Measurements from ENCODE around the gene BTG4. TPM values are rescaled to one million over a fixed set of nuclear protein-coding genes. Genes with fewer than 3 reads are reported as not detected.

The BTG4 gene
- total RNA-seq, 6 experiments from 2014 or later: not detected

DNA sequence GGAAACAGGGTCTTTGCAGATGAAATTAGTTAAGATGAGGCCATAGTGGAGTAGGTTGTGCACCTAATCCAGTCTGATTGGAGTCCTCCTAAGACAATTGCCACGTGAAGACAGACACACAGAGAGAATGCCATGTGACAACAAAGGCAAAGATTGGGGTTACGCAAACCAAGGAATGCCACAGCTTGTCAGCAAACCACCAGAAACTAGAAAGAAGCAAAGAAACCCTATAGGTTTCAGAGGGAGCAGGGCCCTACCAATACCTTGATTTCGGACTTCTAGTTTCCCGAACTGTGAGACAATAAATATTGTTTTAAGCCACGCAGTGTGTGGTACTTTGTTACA, 20.2 kb upstream of the BTG4 start:
- no peaks in the 10 kb centered on the region for H3K36me3 Mint-ChIP-seq (ENCODE audit: low read depth)
- H3K4me3 Mint-ChIP-seq: no peak overlapping the region
- H3K27ac Mint-ChIP-seq: peak overlapping the region; percentile 94
- TF ChIP-seq, protein P1, sequence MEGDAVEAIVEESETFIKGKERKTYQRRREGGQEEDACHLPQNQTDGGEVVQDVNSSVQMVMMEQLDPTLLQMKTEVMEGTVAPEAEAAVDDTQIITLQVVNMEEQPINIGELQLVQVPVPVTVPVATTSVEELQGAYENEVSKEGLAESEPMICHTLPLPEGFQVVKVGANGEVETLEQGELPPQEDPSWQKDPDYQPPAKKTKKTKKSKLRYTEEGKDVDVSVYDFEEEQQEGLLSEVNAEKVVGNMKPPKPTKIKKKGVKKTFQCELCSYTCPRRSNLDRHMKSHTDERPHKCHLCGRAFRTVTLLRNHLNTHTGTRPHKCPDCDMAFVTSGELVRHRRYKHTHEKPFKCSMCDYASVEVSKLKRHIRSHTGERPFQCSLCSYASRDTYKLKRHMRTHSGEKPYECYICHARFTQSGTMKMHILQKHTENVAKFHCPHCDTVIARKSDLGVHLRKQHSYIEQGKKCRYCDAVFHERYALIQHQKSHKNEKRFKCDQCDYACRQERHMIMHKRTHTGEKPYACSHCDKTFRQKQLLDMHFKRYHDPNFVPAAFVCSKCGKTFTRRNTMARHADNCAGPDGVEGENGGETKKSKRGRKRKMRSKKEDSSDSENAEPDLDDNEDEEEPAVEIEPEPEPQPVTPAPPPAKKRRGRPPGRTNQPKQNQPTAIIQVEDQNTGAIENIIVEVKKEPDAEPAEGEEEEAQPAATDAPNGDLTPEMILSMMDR (IDR thresholded peaks at IDR 0.05): no peak
- no peaks in the 10 kb centered on the region for H3K27me3 Mint-ChIP-seq (ENCODE audit: insufficient read depth)
- no peak for DNase-seq
- H3K9me3 Mint-ChIP-seq: no peaks in the 10 kb centered on the region
- H3K4me1 Mint-ChIP-seq (ENCODE audit: low read depth): peaks cover 55% of the 10 kb centered on the region

DNA sequence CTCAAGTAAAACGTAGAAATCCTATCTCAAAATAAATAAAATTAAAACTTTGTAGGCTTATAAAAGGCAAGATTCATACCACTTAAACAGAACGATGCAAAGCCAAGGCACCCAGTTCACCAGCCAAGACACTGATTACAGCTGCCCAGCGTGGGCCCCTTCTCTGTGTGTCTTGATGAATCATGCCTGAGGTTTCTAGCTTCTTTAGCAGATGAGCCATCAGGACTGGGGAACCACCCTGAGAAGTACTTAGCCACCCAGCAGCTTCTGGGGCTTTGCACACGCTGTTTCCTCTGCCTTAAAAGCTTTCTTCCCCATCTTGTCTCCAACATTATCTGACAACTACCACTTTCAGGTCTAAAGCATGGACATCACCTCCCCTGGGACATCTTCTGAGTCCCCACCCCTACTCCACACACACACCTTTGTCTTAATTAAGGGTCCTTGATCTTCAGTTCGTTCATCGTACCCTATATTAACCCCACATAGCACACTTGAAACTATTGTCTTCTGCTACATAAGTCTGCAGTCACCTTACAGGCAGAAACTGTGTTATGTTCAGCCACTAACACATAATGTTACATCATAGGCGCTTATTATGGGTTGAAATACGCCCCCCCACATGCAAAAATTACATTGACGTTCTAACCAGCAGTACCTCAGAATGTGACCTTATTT, 19.6 kb upstream of the BTG4 start:
- TF ChIP-seq, protein P1 (IDR thresholded peaks at IDR 0.05): no peak
- peak; percentile 88 for DNase-seq

DNA sequence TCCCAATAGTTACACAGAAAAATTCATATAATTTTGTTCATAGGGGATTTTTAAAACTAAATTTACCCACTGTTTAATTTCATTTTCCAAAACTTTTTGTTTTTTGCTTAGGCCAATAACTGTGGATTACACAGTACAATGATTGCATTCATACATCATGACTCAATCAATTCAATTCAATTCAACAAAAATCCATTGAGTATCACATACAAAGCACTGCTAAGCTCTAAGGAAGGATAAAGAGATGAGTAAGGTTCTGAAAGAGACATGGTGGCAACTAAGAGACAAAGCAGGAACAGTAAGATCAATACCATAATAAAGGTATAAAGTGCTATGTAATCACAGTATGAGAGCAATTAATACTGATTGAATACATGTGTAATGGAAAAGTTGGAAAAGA, 18.9 kb upstream of the BTG4 start:
- peak overlapping the region; percentile 47 for H3K4me3 Mint-ChIP-seq
- no peaks in the 10 kb centered on the region for H3K27me3 Mint-ChIP-seq (ENCODE audit: insufficient read depth)
- peaks cover 66% of the 10 kb centered on the region for H3K4me1 Mint-ChIP-seq (ENCODE audit: low read depth)
- TF ChIP-seq, protein P1 (IDR thresholded peaks at IDR 0.05): no peak
- H3K9me3 Mint-ChIP-seq: no peaks in the 10 kb centered on the region
- DNase-seq: no peak
- H3K36me3 Mint-ChIP-seq (ENCODE audit: low read depth): no peaks in the 10 kb centered on the region
- H3K27ac Mint-ChIP-seq: peak overlapping the region; percentile 94

More for the DNA sequence above, 19.6 kb upstream of the BTG4 start:
- no peaks in the 10 kb centered on the region for H3K27me3 Mint-ChIP-seq (ENCODE audit: insufficient read depth)
- H3K4me3 Mint-ChIP-seq: peak overlapping the region; percentile 50
- no peaks in the 10 kb centered on the region for H3K36me3 Mint-ChIP-seq (ENCODE audit: low read depth)
- H3K27ac Mint-ChIP-seq: peak overlapping the region; percentile 94
- peaks cover 59% of the 10 kb centered on the region for H3K4me1 Mint-ChIP-seq (ENCODE audit: low read depth)
- no peaks in the 10 kb centered on the region for H3K9me3 Mint-ChIP-seq

DNA sequence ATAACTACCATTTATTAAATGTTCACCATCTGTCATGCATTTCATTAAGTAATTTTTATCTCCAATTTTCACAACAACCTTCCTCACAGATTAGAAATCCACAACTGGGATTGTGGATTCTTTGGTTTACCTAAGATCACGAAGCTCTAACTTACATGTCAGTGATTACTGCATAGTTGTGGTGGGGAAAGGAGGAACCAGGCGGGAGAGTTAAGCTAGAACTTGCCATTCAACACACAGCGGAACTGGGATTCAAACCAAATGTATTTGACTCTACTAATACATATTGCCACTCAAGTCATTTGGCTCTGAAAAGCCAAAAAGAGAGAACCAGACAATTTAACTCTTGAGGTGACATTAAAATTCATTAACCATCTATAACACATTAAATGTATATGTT, 17.9 kb upstream of the BTG4 start:
- DNase-seq: no peak
- Mint-ChIP-seq H3K4me3 (no peak overlapping the region; the same call in 1 of the 2 replicates), H3K36me3 (ENCODE audit: low read depth) (no peaks in the 10 kb centered on the region), H3K4me1 (ENCODE audit: low read depth) (peaks cover 70% of the 10 kb centered on the region), H3K27me3 (ENCODE audit: insufficient read depth) (no peaks in the 10 kb centered on the region; the same call in 1 of the 2 replicates), H3K27ac (no peak overlapping the region), H3K9me3 (no peaks in the 10 kb centered on the region)
- TF ChIP-seq, protein P1 (IDR thresholded peaks at IDR 0.05): no peak

DNA sequence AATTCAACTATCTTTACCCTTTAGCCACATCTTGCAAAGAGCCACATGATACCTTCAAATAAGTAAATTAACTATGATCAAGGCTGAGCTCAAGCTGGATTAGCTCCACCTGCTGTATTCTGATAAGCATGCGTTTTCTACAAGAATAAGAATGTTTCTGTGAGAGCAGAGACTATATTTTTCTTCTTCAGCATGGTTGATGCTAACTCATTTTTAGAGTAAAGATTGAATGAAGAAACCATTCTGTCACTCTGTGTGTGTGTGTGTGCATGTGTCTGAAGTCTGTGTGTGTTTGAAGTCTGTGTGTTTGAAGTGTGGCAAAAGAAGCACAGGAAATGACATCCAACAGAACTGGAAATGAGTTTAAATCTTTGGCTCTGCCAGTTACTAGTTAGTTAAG, 16.4 kb upstream of the BTG4 start:
- H3K9me3 Mint-ChIP-seq: no peaks in the 10 kb centered on the region
- no peak for DNase-seq
- no peaks in the 10 kb centered on the region for H3K36me3 Mint-ChIP-seq (ENCODE audit: low read depth)
- TF ChIP-seq, protein P1 (IDR thresholded peaks at IDR 0.05): no peak; the same call in 1 of the 2 replicates
- H3K27me3 Mint-ChIP-seq (ENCODE audit: insufficient read depth): no peaks in the 10 kb centered on the region; the same call in 1 of the 2 replicates
- peak overlapping the region; percentile 30; the same call in 1 of the 2 replicates for H3K27ac Mint-ChIP-seq
- H3K4me1 Mint-ChIP-seq (ENCODE audit: low read depth): peaks cover 69% of the 10 kb centered on the region
- H3K4me3 Mint-ChIP-seq: no peak overlapping the region

Data from HFFc6 (cell line).